8988T (cell line): ENCODE data around the gene RPL6.

Experiments
- DNase-seq: peaks from one replicate; pipeline ENCODE4 v3.0.0; 2011

The RPL6 gene

GRCh38 chr12:112370868-112371510 is 38.4 kb downstream of the RPL6 start:
- no peak for DNase-seq

DNA sequence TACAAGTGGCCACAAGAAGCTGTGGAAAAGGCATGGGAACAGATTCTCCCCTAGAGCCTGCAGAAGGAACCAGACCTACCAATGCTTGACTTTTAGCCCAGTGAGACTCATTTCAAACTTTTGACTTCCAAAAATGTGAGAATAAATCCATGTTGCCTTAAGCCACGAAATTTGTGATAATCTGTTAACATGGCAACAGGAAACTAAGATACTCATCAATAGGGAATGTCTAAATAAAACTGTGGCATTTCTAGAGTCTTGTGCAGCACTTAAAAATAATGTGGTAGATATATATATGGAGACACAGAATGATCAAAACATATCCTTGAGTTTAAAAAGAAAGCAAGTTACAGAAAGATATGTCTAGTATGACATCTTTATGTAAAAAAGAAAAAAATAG is 39.2 kb downstream of the RPL6 start:
- no peak for DNase-seq

- no peak for DNase-seq
Measured at GRCh38 chr12:112368856-112369255, 40.5 kb downstream of the RPL6 start.

DNA sequence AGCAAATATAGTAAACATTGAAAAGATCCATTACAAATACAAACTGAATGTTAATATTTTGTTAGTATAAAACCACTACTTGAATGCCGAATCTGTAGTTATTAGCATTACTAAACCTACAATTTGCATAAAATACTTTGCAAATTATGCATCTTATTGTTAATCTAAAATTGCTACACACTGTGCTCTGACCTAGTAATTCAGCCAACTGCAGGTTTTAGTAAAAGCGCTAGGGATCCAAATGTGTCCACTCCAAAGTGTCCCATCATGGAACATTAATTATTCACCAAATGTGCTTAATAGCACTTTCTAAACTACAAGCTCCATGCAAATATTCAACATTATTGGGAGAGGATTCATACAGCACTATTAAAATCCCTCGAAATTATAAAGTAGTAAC is 41.4 kb downstream of the RPL6 start:
- DNase-seq: no peak

DNA sequence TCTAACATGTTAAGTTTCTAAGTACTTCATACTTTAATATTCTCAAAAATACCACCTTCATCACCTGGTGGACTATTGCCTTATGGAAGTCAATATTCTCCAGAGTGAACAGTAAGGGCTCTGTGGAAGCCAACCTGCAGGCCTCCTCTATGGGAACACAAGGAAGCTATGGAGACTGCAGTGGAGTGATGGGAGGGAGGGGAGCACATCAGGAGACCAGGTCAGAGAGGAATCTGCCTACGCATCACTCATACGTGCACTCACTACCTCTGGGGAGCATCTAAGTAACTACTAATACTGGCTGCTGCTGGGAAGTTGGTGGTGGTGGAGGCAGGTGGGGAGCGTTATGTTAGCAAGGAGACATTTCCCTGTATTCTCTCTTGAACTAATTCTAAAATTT is 47.1 kb downstream of the RPL6 start:
- DNase-seq: no peak

- no peak for DNase-seq
Measured at GRCh38 chr12:112361271-112361670, 48.1 kb downstream of the RPL6 start.

- no peak for DNase-seq
Measured at GRCh38 chr12:112359290-112359689, 50.1 kb downstream of the RPL6 start.

DNA sequence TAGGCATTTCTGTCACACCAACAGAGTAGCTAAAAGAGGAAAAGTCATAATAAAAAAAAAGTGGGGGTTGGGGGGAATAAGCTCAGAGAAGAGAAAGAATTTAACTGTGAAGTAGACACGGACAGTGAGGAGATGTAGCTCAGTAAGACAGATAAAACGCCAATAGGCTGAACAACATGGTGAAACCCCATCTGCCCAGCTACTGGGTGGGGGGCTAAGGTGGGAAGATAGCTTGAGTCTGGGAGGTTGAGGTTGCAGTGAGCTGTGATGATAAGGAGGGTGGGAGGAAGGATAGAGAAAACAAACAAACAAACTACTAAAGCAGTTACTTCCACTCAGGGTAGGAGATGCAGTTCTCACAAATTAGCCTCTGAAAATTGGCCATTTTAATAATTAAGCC is 52.2 kb downstream of the RPL6 start:
- no peak for DNase-seq
